T-helper 1 cell treated with Interleukin-12 subunit alpha and Interleukin-12 subunit beta and Interleukin-4 antibody, amounts not matched to agents 30 μg/mL and 1 μg/mL, for 36 hours (primary cell): Measurements from ENCODE around the gene PACRG.
"Not testable (repeated sequence)": the region's sequence is repeated elsewhere in the genome, so short reads cannot be mapped to it uniquely, and the experiment has no call there.

Experiments
- H3K27ac Mint-ChIP-seq: one replicate; pipeline ENCODE4 v1.8.0; 2021; ENCODE audit warnings: mild to moderate bottlenecking, mixed read lengths
- H3K27me3 Mint-ChIP-seq: one replicate; pipeline ENCODE4 v1.8.0; 2021; ENCODE audit warnings: low read depth, mixed read lengths
- H3K36me3 Mint-ChIP-seq: one replicate; pipeline ENCODE4 v1.8.0; 2021; ENCODE audit warnings: low read depth, mixed read lengths
- H3K4me1 Mint-ChIP-seq: one replicate; pipeline ENCODE4 v1.8.0; 2021; ENCODE audit warnings: low read depth, mixed read lengths
- H3K4me3 Mint-ChIP-seq: one replicate; pipeline ENCODE4 v1.8.0; 2021; ENCODE audit warnings: mild to moderate bottlenecking, moderate library complexity, mixed read lengths
- H3K9me3 Mint-ChIP-seq: one replicate; pipeline ENCODE4 v1.8.0; 2021; ENCODE audit warnings: mixed read lengths

Gene PACRG

GRCh38 chr6:163314791-163315470 is 587.2 kb downstream of the PACRG start:
- Mint-ChIP-seq H3K36me3 (no peaks in the 10 kb centered on the region), H3K9me3 (no peaks in the 10 kb centered on the region)

GRCh38 chr6:163316866-163317495 is 589.2 kb downstream of the PACRG start:
- not testable (repeated sequence) for H3K27me3 Mint-ChIP-seq, H3K27ac Mint-ChIP-seq, H3K36me3 Mint-ChIP-seq, H3K4me3 Mint-ChIP-seq, H3K9me3 Mint-ChIP-seq, H3K4me1 Mint-ChIP-seq

More at GRCh38 chr6:163314791-163315470, 587.2 kb downstream of the PACRG start:
- Mint-ChIP-seq H3K27me3 (no peaks in the 10 kb centered on the region), H3K27ac (no peak overlapping the region), H3K4me3 (no peak overlapping the region), H3K4me1 (no peaks in the 10 kb centered on the region)

GRCh38 chr6:163318071-163318786 is 590.5 kb downstream of the PACRG start:
- Mint-ChIP-seq H3K9me3 (no peaks in the 10 kb centered on the region), H3K27ac (no peak overlapping the region), H3K27me3 (no peaks in the 10 kb centered on the region), H3K4me1 (no peaks in the 10 kb centered on the region), H3K4me3 (no peak overlapping the region), H3K36me3 (no peaks in the 10 kb centered on the region)

- Mint-ChIP-seq H3K36me3 (no peaks in the 10 kb centered on the region), H3K9me3 (no peaks in the 10 kb centered on the region), H3K27me3 (peaks cover 4% of the 10 kb centered on the region), H3K4me1 (no peaks in the 10 kb centered on the region), H3K27ac (no peak overlapping the region), H3K4me3 (no peak overlapping the region)
These were observed 592.0 kb downstream of the PACRG start for GRCh38 chr6:163319609-163320366.

- Mint-ChIP-seq H3K27ac (no peak overlapping the region), H3K4me3 (no peak overlapping the region), H3K36me3 (no peaks in the 10 kb centered on the region), H3K27me3 (peaks cover 4% of the 10 kb centered on the region), H3K9me3 (no peaks in the 10 kb centered on the region), H3K4me1 (no peaks in the 10 kb centered on the region)
These were observed 592.6 kb downstream of the PACRG start for GRCh38 chr6:163320402-163320801.

GRCh38 chr6:163320804-163321203 is 593.0 kb downstream of the PACRG start:
- H3K36me3 Mint-ChIP-seq = no peaks in the 10 kb centered on the region
- H3K27me3 Mint-ChIP-seq = peaks cover 4% of the 10 kb centered on the region
- H3K9me3 Mint-ChIP-seq = no peaks in the 10 kb centered on the region
- no peak overlapping the region for H3K27ac Mint-ChIP-seq
- no peaks in the 10 kb centered on the region for H3K4me1 Mint-ChIP-seq
- H3K4me3 Mint-ChIP-seq = no peak overlapping the region

- no peak overlapping the region for H3K27ac Mint-ChIP-seq
- no peak overlapping the region for H3K4me3 Mint-ChIP-seq
- H3K9me3 Mint-ChIP-seq = no peaks in the 10 kb centered on the region
- H3K27me3 Mint-ChIP-seq = peaks cover 4% of the 10 kb centered on the region
- no peaks in the 10 kb centered on the region for H3K4me1 Mint-ChIP-seq
- H3K36me3 Mint-ChIP-seq = no peaks in the 10 kb centered on the region
These were observed 593.9 kb downstream of the PACRG start for GRCh38 chr6:163321717-163322116.

- H3K36me3 Mint-ChIP-seq = no peaks in the 10 kb centered on the region
- no peak overlapping the region for H3K27ac Mint-ChIP-seq
- no peak overlapping the region for H3K4me3 Mint-ChIP-seq
- H3K9me3 Mint-ChIP-seq = no peaks in the 10 kb centered on the region
- H3K27me3 Mint-ChIP-seq = peaks cover 4% of the 10 kb centered on the region
- H3K4me1 Mint-ChIP-seq = no peaks in the 10 kb centered on the region
These were observed 595.5 kb downstream of the PACRG start for GRCh38 chr6:163323274-163323673.

- Mint-ChIP-seq H3K9me3 (no peaks in the 10 kb centered on the region), H3K27me3 (peaks cover 4% of the 10 kb centered on the region), H3K36me3 (no peaks in the 10 kb centered on the region), H3K4me3 (no peak overlapping the region), H3K27ac (no peak overlapping the region), H3K4me1 (no peaks in the 10 kb centered on the region)
These were observed 595.9 kb downstream of the PACRG start for GRCh38 chr6:163323705-163324104.

- Mint-ChIP-seq H3K36me3 (no peaks in the 10 kb centered on the region), H3K27ac (no peak overlapping the region), H3K27me3 (peaks cover 4% of the 10 kb centered on the region), H3K4me1 (no peaks in the 10 kb centered on the region), H3K9me3 (no peaks in the 10 kb centered on the region), H3K4me3 (no peak overlapping the region)
These were observed 596.5 kb downstream of the PACRG start for GRCh38 chr6:163324326-163324687.

GRCh38 chr6:163324688-163325389 is 597.1 kb downstream of the PACRG start:
- no peaks in the 10 kb centered on the region for H3K36me3 Mint-ChIP-seq
- no peak overlapping the region for H3K27ac Mint-ChIP-seq
- no peaks in the 10 kb centered on the region for H3K4me1 Mint-ChIP-seq

GRCh38 chr6:163325390-163325784 is 597.6 kb downstream of the PACRG start:
- H3K9me3 Mint-ChIP-seq = no peaks in the 10 kb centered on the region
- no peaks in the 10 kb centered on the region for H3K4me1 Mint-ChIP-seq
- peaks cover 4% of the 10 kb centered on the region for H3K27me3 Mint-ChIP-seq
- H3K4me3 Mint-ChIP-seq = no peak overlapping the region
- no peak overlapping the region for H3K27ac Mint-ChIP-seq
- H3K36me3 Mint-ChIP-seq = no peaks in the 10 kb centered on the region

More at GRCh38 chr6:163324688-163325389, 597.1 kb downstream of the PACRG start:
- no peak overlapping the region for H3K4me3 Mint-ChIP-seq
- no peaks in the 10 kb centered on the region for H3K9me3 Mint-ChIP-seq
- peaks cover 4% of the 10 kb centered on the region for H3K27me3 Mint-ChIP-seq

- Mint-ChIP-seq H3K4me1 (no peaks in the 10 kb centered on the region), H3K27ac (no peak overlapping the region), H3K27me3 (peaks cover 4% of the 10 kb centered on the region), H3K9me3 (no peaks in the 10 kb centered on the region), H3K36me3 (no peaks in the 10 kb centered on the region), H3K4me3 (no peak overlapping the region)
These were observed 599.5 kb downstream of the PACRG start for GRCh38 chr6:163327165-163327880.
